HG03039 (cell line): ENCODE results near the gene TGFBR3.

Experiments
- ATAC-seq: cut with Tn5 transposase; IDR thresholded peaks from one replicate; pipeline ENCODE4 v1.9.1; 2021; ENCODE audit warnings: mild to moderate bottlenecking, moderate library complexity; ENCODE audit not compliant: unreplicated experiment

Gene TGFBR3

GRCh38 chr1:91885716-91886506 is at the start of gene TGFBR3:
Gene TGFBR3 (minus strand): TSS chr1:91886151. CDS start chr1:91861531, 24,620 bp downstream.
- ATAC-seq, result peak; percentile 62

DNA sequence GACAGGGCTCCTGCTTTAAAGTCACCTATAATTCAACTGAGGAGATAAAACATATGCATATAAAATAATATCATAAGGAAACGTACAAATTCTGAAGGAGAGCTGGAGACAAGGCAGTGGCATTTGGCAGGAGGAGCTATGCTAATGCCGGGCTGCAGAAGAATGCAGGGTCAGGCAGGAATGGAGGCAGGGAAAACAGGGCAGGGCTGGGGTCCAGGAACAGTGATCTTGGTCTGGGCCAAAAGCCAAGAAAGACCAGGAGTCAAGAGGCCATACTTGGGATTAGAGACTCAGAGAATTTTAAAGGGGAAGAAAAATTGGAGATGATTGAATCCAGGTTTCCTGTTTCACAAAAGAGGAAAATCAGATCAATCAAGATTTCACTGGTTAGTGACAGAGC is 43.3 kb upstream of the TGFBR3 start:
- ATAC-seq, result no peak

DNA sequence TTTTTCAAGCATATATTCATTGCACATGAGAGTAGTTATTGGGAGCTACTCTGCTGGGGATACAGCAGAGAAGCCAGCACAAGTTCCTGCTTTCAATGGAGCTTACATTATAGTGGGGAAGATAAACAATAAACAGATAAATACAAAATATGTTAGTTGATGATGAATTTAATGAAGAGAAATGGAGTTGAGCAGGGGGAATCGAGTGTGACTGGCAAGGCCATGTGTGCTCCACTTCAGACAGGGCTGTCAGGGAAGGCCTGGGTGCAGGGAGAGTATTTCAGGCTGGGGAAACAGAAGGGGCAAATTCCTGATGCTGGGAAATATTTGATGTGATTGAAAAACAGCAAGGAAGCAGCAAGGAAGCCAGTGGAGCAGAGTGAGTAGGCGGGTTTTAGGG is 42.1 kb upstream of the TGFBR3 start:
- ATAC-seq, result no peak

GRCh38 chr1:91925644-91926435 is 39.9 kb upstream of the TGFBR3 start:
- no peak for ATAC-seq

- no peak for ATAC-seq
Measured at GRCh38 chr1:91924146-91924545, 38.2 kb upstream of the TGFBR3 start.

GRCh38 chr1:91919962-91920361 is 34.0 kb upstream of the TGFBR3 start:
- ATAC-seq, result no peak

DNA sequence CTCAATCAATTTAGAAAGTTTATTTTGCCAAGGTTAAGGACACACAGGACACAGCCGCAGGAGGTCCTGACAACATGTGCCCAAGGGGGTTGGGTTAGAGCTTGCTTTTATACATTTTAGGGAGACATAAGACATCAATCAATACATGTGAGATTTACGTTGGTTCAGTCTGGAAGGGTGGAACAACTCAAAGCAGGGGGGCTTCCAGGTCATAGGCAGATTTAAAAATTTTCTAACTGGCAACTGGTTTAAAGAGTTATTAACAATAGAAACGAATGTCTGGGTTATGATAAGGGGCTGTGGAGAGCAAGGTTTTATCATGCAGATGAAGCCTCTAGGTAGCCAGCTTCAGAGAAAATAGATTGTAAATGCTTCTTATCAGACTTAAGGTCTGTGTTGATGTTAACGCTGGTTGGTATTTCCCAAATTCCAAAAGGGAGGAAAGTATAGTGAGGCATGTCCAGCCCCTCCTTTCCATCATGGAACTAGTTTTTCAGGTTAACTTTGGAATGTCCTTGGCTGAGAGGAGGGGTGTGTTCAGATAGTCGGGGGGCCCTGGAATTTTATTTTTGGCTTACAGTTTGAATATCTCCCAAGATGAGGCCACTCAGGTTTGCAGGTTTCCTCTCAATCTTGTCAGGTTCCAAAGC is 31.0 kb upstream of the TGFBR3 start:
- ATAC-seq, result no peak

- ATAC-seq, result no peak
Measured at GRCh38 chr1:91916046-91916445, 30.1 kb upstream of the TGFBR3 start.

DNA sequence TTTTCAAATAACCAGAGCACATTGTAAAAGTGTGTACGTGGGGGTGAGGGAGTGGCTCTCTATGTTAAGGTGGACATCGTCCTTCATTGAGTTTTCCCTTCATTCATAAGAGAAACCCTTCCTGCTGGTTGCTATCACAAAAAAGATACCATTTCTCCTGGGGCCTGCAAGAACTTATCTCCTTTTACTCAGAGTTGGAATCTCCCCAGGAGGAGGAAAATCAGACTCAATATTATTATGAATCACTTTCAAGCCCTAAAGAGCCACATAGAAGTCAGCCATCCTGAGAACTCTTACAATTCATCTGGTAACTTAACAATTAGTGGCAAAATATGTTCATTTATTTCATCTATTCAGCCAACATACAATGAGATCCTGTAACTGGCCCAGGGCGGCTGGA is 27.1 kb upstream of the TGFBR3 start:
- no peak for ATAC-seq

DNA sequence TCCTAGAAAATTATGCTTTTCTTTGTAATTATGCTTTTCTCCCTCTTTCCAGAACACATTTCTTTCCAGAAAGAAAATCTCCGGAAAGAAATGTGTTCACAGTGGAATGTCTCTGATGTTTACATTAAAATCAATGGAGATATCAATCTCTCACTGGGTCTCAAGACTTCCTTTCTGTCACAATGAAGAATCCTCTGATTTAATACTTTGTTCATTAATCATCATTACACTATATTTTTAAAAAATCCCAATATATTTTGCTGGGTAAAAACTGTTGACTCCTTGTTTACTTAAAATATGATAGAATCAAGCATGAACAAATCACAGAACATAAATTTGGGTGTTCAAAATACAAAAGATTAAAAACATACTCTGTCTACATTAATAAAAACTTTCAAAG is 26.3 kb upstream of the TGFBR3 start:
- ATAC-seq, result no peak

DNA sequence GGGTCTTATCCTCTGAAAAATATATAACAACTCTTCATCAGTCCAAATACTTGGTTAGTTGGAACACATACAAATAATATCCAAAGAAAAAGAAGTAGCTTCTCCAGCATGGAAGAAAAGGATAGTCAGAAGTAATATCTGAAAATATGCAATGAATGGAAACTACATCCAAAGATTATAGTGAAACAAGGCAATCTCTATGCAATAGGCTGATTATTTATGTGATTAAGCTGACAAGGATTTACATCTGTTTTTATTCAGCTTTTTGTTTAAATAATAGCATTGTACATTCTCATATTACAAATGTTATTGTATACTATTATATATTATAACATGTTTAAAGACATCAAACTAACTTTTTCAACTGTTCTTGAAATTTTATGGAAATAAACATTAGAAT is 15.3 kb upstream of the TGFBR3 start:
- no peak for ATAC-seq

DNA sequence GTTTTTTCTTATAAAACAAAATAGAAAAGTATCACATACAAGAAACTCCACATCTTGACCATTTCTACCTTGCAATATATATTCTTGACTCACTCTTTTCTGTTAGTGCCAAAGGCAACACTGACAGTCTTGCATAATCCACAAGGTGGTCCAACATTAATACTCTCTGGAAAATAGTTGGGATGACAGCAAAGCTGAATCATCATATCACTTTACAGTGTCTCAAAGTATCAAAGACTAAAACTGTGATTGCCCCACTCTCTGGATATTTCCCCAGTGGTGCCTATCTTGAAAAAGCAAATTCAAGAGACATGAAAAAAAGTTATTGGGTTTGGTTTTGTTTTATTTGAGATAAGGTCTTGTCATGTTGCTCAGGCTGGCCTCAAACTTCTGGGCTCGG is 14.6 kb upstream of the TGFBR3 start:
- ATAC-seq, result no peak

DNA sequence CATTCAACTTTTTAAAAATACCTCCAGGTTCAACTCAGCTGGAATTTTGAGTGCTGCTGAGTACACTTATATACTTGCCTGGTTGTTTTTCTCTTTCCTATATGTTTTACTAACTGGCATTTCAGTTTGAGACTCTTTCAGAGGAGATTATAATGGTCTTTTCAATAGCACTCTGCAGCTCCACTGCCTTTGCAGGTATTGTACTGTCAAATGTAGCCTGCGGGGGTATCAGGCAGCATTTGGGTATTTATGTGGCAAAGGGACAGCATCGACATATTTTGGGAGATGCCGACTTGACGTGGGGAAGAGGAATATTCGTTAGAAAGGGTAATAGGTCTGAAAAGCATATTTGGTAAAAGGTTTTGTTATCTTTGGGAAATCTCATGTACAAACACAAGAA is 11.1 kb upstream of the TGFBR3 start:
- ATAC-seq, result no peak

DNA sequence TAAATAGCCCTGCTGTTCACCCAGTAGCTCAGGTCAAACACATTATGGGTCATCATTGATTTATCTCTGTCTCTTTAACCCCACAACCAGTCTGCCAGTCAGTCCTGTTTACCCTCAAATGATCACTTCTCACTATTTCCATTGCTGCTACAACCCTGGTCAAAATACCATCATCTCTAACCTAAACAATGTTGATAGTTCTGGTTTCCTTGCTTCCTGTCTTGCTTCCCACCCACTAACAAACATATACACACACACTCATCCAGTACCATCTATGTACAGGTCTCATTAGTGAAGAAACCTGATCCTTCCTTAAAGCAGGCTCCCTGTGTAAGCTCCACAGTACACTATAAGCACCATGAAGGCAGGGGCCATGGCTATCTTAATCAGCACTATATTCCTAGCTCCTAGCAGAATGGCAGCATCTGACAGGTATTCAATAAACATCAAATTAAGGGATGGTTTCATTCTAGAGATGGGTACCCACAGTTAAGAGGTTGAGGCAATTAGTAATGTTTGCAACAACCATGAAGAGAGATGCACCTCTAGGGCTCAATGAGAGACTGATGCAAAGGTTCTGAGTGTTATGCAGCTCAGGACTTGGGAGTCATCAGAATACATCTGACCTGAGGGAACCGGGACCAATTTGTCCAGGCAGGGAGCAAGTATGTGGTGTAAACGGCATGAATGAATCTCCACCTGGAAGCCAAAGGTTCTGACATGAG is 10.0 kb upstream of the TGFBR3 start:
- ATAC-seq, result no peak

- no peak for ATAC-seq
Measured at GRCh38 chr1:91894036-91894761, 8.2 kb upstream of the TGFBR3 start.

GRCh38 chr1:91891969-91892368 is 6.0 kb upstream of the TGFBR3 start:
- no peak for ATAC-seq

DNA sequence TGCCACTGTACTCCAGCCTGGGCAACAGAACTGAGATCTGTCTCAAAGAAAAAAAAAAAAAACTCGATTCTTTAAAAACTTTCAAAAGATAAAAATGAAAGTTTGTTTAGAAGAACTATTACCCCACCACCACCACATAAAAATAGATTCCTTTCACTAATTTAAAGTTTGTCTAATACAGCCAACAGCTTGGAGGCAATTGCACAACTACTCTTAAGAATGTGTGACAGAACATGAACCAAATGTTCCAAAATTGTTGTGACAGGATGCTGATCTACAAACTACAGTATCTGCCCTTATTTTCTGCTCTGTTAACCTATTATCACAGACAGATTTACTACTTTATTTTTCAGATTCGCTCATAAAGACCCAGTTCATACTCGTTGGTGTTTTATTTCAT is 5.5 kb upstream of the TGFBR3 start:
- ATAC-seq, result no peak

- ATAC-seq, result no peak
Measured at GRCh38 chr1:91889717-91890459, 3.9 kb upstream of the TGFBR3 start.

DNA sequence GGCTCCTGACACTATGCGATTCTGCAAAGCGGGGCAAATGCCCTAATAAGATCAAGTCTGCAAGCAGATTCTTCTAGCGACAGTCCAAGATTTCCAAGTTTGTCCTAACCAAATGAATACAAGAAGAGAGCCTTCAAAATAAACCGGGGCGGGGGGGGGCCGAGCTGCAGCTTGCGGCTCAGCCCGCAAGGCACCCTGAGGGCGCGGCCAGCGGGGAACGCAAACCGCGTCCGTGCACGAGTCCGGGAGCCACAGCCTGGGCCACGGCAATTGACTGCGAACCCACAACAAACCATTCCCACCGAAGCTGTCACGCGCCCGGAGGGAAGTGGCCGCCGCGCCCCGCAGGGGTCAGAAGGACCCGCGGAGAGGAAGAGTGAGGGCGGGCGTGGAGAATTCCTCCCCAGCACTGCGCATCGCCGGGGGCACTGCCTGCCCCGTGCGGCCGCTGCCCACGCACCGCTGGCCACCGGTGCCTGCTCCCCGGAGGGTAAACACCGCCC is 687 bp downstream of the TGFBR3 start:
- ATAC-seq, result peak; percentile 14
